WTC11 (cell line): Measurements from ENCODE around the gene CDC6. TPM values are rescaled to one million over a fixed set of nuclear protein-coding genes. Genes with fewer than 3 reads are reported as not detected.
A peak's percentile ranks its signal among the peaks of the same experiment; 100 is the strongest.

ENCODE experiments used
- ATAC-seq: fragments of 200-7000 bp; cut with Tn5 transposase; 2 replicates; pipeline ENCODE4 v1.10.0; 2021; ENCODE audit warnings: mild to moderate bottlenecking, moderate library complexity
- CTCF ChIA-PET: fragments of 300-600 bp; sonication (Branson Sonifier 250); formaldehyde crosslinking; loops from one replicate; lab custom pipeline; 2021; ENCODE audit warnings: antibody characterized with exemption; lab: Charles Lee
- POLR2A ChIA-PET: fragments of 350-600 bp; sonication (Branson Sonifier 250); formaldehyde crosslinking; loops from one replicate; lab custom pipeline; 2021; ENCODE audit warnings: antibody characterized with exemption; lab: Charles Lee
- DNase-seq: peaks from one replicate; pipeline ENCODE4 v3.0.0; 2021; ENCODE audit warnings: low spot score
- H3K27ac Mint-ChIP-seq: 2 replicates; pipeline ENCODE4 v1.8.0; 2021; ENCODE audit warnings: mixed read lengths
- H3K27me3 Mint-ChIP-seq: 2 replicates; pipeline ENCODE4 v1.8.0; 2021; ENCODE audit warnings: low read depth, mild to moderate bottlenecking, moderate library complexity, mixed read lengths
- H3K36me3 Mint-ChIP-seq: 2 replicates; pipeline ENCODE4 v1.8.0; 2021; ENCODE audit warnings: mixed read lengths
- H3K4me1 Mint-ChIP-seq: 2 replicates; pipeline ENCODE4 v1.8.0; 2022; ENCODE audit warnings: mixed read lengths
- H3K4me3 Mint-ChIP-seq: 2 replicates; pipeline ENCODE4 v1.8.0; 2021; ENCODE audit warnings: mild to moderate bottlenecking, moderate library complexity, mixed read lengths
- H3K9me3 Mint-ChIP-seq: 2 replicates; pipeline ENCODE4 v1.8.0; 2021; ENCODE audit warnings: mixed read lengths
- CREM ChIP-seq: sonication (generic); formaldehyde crosslinking; IDR thresholded peaks from 2 replicates; pipeline ENCODE4 v1.8.1; 2022; ENCODE audit warnings: mild to moderate bottlenecking, missing genetic modification reagents, moderate library complexity
- ELF4 ChIP-seq: sonication (generic); formaldehyde crosslinking; IDR thresholded peaks from 2 replicates; pipeline ENCODE4 v1.8.1; 2022; ENCODE audit warnings: low read depth, mild to moderate bottlenecking, moderate library complexity, missing genetic modification reagents
- ETV6 ChIP-seq: sonication (generic); formaldehyde crosslinking; IDR thresholded peaks from 2 replicates; pipeline ENCODE4 v1.8.1; 2022; ENCODE audit warnings: mild to moderate bottlenecking, missing genetic modification reagents
- GABPB1 ChIP-seq: sonication (generic); formaldehyde crosslinking; IDR thresholded peaks from 2 replicates; pipeline ENCODE4 v1.8.1; 2023; ENCODE audit warnings: mild to moderate bottlenecking, missing genetic modification reagents
- GRHL2 ChIP-seq: fragments of 250-450 bp; sonication (Bioruptor Pico); IDR thresholded peaks from 2 replicates; pipeline ENCODE4 v1.8.0; 2022; ENCODE audit warnings: mild to moderate bottlenecking, moderate library complexity; ENCODE audit not compliant: insufficient replicate concordance, severe bottlenecking
- JAZF1 ChIP-seq: fragments of 250-450 bp; sonication (Bioruptor Pico); IDR thresholded peaks from 2 replicates; pipeline ENCODE4 v1.9.0; 2021; ENCODE audit warnings: moderate library complexity, mild to moderate bottlenecking, inconsistent platforms
- JUN ChIP-seq: sonication (generic); formaldehyde crosslinking; IDR thresholded peaks from 2 replicates; pipeline ENCODE4 v1.8.0; 2023; ENCODE audit warnings: mild to moderate bottlenecking, missing genetic modification reagents
- NR1H2 ChIP-seq: sonication (generic); formaldehyde crosslinking; IDR thresholded peaks from 2 replicates; pipeline ENCODE4 v1.9.0; 2021; ENCODE audit warnings: mild to moderate bottlenecking, moderate library complexity, missing genetic modification reagents
- NR2C2 ChIP-seq: sonication (generic); formaldehyde crosslinking; IDR thresholded peaks from 2 replicates; pipeline ENCODE4 v1.8.0; 2022; ENCODE audit warnings: mild to moderate bottlenecking, missing genetic modification reagents
- PRRX2 ChIP-seq: fragments of 250-450 bp; sonication (Bioruptor Pico); IDR thresholded peaks from 2 replicates; pipeline ENCODE4 v1.8.0; 2021; ENCODE audit warnings: mild to moderate bottlenecking
- SMAD3 ChIP-seq: sonication (generic); formaldehyde crosslinking; IDR thresholded peaks from 2 replicates; pipeline ENCODE4 v1.8.0; 2022; ENCODE audit warnings: missing genetic modification reagents, mild to moderate bottlenecking, borderline replicate concordance
- TEAD4 ChIP-seq: sonication (generic); formaldehyde crosslinking; IDR thresholded peaks from 2 replicates; pipeline ENCODE4 v1.8.0; 2022; ENCODE audit warnings: mild to moderate bottlenecking, missing genetic modification reagents
- ZBTB21 ChIP-seq: sonication (generic); formaldehyde crosslinking; IDR thresholded peaks from 2 replicates; pipeline ENCODE4 v1.8.1; 2023; ENCODE audit warnings: mild to moderate bottlenecking, missing genetic modification reagents, borderline replicate concordance
- ZNF121 ChIP-seq: sonication (generic); formaldehyde crosslinking; IDR thresholded peaks from 2 replicates; pipeline ENCODE4 v1.8.0; 2023; ENCODE audit warnings: missing genetic modification reagents
- ZNF138 ChIP-seq: sonication (generic); formaldehyde crosslinking; conservative IDR thresholded peaks from 2 replicates; pipeline ENCODE4 v1.8.1; 2022; ENCODE audit warnings: mild to moderate bottlenecking, moderate library complexity, missing genetic modification reagents
- ZNF317 ChIP-seq: sonication (generic); formaldehyde crosslinking; IDR thresholded peaks from 2 replicates; pipeline ENCODE4 v1.8.1; 2023; ENCODE audit warnings: low read depth, mild to moderate bottlenecking, moderate library complexity, missing genetic modification reagents, borderline replicate concordance
- ZNF423 ChIP-seq: fragments of 250-450 bp; sonication (Bioruptor Pico); IDR thresholded peaks from 2 replicates; pipeline ENCODE4 v2.1.2; 2022; ENCODE audit warnings: mild to moderate bottlenecking, moderate library complexity
- total RNA-seq: library from RNA; stranded (reverse); gene quantifications from 3 replicates; pipeline ENCODE4 v1.2.3, GENCODE V29; 2021
- TF ChIP-seq, protein P1 (sequence below): sonication (generic); formaldehyde crosslinking; IDR thresholded peaks from 2 replicates; pipeline ENCODE4 v1.8.1; 2022; ENCODE audit warnings: mild to moderate bottlenecking, missing genetic modification reagents, moderate library complexity, borderline replicate concordance
- TF ChIP-seq, protein P2 (sequence below): fragments of 250-450 bp; sonication (Bioruptor Pico); IDR thresholded peaks from 2 replicates; pipeline ENCODE4 v2.1.2; 2022; ENCODE audit warnings: mild to moderate bottlenecking, moderate library complexity
- TF ChIP-seq, protein P3 (sequence below): sonication (generic); formaldehyde crosslinking; IDR thresholded peaks from 2 replicates; pipeline ENCODE4 v1.8.1; 2023; ENCODE audit warnings: mild to moderate bottlenecking, missing genetic modification reagents, moderate library complexity
- TF ChIP-seq, protein P4 (sequence below): fragments of 250-450 bp; sonication (Bioruptor Pico); IDR thresholded peaks from 2 replicates; pipeline ENCODE4 v1.9.0; 2021; ENCODE audit warnings: mild to moderate bottlenecking
- TF ChIP-seq, protein P5 (sequence below): sonication (generic); formaldehyde crosslinking; IDR thresholded peaks from 2 replicates; pipeline ENCODE4 v1.8.0; 2022; ENCODE audit warnings: mild to moderate bottlenecking, missing genetic modification reagents
- TF ChIP-seq, protein P6 (sequence below): sonication (generic); formaldehyde crosslinking; IDR thresholded peaks from 2 replicates; pipeline ENCODE4 v1.8.0; 2022; ENCODE audit warnings: mild to moderate bottlenecking, missing genetic modification reagents
- TF ChIP-seq, protein P7 (sequence below): sonication (generic); formaldehyde crosslinking; IDR thresholded peaks from 2 replicates; pipeline ENCODE4 v1.8.1; 2022; ENCODE audit warnings: low read depth, missing genetic modification reagents, borderline replicate concordance
- TF ChIP-seq, protein P8 (sequence below): sonication (generic); formaldehyde crosslinking; conservative IDR thresholded peaks from 2 replicates; pipeline ENCODE4 v1.8.1; 2022; ENCODE audit warnings: mild to moderate bottlenecking, missing genetic modification reagents

Gene CDC6
- total RNA-seq, 1 experiment from 2014 or later, result 125 TPM

DNA sequence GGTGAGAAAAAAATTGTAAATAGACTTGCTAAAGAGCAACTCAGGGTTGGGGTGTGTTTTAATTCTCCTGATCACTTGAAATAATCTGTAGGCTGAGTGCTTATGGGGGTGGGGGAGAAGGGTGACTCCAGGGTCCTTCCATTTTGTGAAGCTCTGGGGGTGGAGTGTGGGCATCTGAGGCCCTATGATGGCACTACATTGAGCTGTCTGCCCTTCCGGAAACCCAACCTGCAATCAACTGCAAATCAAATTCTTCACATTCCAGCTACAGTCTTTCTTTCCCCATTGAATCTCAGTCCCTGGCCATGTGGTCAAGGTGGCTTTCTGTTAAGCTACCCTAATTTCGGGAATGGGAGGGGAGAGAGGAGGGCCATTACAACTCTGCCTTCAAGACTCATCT, 6.0 kb upstream of the CDC6 start (continued):
- TF ChIP-seq JUN (CRISPR knock-in tag) (no peak), ELF4 (CRISPR knock-in tag) (no peak), ZNF423 (CRISPR knock-in tag) (no peak)
- TF ChIP-seq, protein P1, sequence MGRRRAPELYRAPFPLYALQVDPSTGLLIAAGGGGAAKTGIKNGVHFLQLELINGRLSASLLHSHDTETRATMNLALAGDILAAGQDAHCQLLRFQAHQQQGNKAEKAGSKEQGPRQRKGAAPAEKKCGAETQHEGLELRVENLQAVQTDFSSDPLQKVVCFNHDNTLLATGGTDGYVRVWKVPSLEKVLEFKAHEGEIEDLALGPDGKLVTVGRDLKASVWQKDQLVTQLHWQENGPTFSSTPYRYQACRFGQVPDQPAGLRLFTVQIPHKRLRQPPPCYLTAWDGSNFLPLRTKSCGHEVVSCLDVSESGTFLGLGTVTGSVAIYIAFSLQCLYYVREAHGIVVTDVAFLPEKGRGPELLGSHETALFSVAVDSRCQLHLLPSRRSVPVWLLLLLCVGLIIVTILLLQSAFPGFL (CRISPR knock-in tag), result no peak
- TF ChIP-seq, protein P2, sequence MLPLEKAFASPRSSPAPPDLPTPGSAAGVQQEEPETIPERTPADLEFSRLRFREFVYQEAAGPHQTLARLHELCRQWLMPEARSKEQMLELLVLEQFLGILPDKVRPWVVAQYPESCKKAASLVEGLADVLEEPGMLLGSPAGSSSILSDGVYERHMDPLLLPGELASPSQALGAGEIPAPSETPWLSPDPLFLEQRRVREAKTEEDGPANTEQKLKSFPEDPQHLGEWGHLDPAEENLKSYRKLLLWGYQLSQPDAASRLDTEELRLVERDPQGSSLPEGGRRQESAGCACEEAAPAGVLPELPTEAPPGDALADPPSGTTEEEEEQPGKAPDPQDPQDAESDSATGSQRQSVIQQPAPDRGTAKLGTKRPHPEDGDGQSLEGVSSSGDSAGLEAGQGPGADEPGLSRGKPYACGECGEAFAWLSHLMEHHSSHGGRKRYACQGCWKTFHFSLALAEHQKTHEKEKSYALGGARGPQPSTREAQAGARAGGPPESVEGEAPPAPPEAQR, result no peak
- TF ChIP-seq, protein P3, sequence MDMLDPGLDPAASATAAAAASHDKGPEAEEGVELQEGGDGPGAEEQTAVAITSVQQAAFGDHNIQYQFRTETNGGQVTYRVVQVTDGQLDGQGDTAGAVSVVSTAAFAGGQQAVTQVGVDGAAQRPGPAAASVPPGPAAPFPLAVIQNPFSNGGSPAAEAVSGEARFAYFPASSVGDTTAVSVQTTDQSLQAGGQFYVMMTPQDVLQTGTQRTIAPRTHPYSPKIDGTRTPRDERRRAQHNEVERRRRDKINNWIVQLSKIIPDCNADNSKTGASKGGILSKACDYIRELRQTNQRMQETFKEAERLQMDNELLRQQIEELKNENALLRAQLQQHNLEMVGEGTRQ (CRISPR knock-in tag), result no peak
- TF ChIP-seq, protein P4, sequence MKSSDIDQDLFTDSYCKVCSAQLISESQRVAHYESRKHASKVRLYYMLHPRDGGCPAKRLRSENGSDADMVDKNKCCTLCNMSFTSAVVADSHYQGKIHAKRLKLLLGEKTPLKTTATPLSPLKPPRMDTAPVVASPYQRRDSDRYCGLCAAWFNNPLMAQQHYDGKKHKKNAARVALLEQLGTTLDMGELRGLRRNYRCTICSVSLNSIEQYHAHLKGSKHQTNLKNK (CRISPR knock-in tag), result no peak
- TF ChIP-seq, protein P5, sequence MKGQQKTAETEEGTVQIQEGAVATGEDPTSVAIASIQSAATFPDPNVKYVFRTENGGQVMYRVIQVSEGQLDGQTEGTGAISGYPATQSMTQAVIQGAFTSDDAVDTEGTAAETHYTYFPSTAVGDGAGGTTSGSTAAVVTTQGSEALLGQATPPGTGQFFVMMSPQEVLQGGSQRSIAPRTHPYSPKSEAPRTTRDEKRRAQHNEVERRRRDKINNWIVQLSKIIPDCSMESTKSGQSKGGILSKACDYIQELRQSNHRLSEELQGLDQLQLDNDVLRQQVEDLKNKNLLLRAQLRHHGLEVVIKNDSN, result 0 out of 2 replicates have a peak, but pooled peaks have one; percentile 24

DNA sequence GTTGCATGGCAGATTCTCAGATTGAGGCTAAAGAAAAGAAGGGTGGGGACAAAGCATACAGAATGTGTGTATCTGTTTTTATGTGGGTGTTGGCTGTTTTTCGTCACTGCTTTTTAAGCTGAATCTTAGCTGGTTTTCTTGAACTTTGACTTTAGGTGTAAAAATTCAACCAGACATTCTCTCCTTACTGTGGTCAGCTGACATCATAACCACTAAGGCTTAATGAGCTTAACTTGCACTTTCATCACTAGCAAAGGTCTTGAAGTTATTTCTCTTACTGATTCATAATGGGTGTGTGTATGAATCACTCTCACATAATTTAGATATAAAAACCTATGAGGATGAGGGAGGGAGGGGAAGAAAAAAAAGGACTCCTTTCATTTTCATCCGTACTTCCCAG, 4.0 kb upstream of the CDC6 start:
- no peak overlapping the region for H3K4me3 Mint-ChIP-seq
- H3K36me3 Mint-ChIP-seq, result peaks cover 25% of the 10 kb centered on the region
- no peaks in the 10 kb centered on the region for H3K9me3 Mint-ChIP-seq
- ATAC-seq (no peak), DNase-seq (no peak)
- ChIA-PET CTCF (interaction anchor here (0.9 to 1.0 kb wide), 2 partner anchors 34 to 64 kb away, joined by 3 read pairs; partner anchors contain the start of gene WIPF2), POLR2A (interaction anchor here (0.6 kb wide), 1 partner anchor 1517 kb away, joined by 3 read pairs; no protein-coding TSS in a partner anchor)
- H3K4me1 Mint-ChIP-seq, result peaks cover 21% of the 10 kb centered on the region
- peak overlapping the region; percentile 41; the same call in 1 of the 2 replicates for H3K27ac Mint-ChIP-seq
- H3K27me3 Mint-ChIP-seq, result no peaks in the 10 kb centered on the region
- TF ChIP-seq NR2C2 (CRISPR knock-in tag), result no peak
- no peak for TF ChIP-seq ETV6 (CRISPR knock-in tag)
- no peak for TF ChIP-seq ZBTB21 (CRISPR knock-in tag)
- TF ChIP-seq, protein P6, sequence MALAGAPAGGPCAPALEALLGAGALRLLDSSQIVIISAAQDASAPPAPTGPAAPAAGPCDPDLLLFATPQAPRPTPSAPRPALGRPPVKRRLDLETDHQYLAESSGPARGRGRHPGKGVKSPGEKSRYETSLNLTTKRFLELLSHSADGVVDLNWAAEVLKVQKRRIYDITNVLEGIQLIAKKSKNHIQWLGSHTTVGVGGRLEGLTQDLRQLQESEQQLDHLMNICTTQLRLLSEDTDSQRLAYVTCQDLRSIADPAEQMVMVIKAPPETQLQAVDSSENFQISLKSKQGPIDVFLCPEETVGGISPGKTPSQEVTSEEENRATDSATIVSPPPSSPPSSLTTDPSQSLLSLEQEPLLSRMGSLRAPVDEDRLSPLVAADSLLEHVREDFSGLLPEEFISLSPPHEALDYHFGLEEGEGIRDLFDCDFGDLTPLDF, result no peak
- no peak for TF ChIP-seq SMAD3 (CRISPR knock-in tag)

DNA sequence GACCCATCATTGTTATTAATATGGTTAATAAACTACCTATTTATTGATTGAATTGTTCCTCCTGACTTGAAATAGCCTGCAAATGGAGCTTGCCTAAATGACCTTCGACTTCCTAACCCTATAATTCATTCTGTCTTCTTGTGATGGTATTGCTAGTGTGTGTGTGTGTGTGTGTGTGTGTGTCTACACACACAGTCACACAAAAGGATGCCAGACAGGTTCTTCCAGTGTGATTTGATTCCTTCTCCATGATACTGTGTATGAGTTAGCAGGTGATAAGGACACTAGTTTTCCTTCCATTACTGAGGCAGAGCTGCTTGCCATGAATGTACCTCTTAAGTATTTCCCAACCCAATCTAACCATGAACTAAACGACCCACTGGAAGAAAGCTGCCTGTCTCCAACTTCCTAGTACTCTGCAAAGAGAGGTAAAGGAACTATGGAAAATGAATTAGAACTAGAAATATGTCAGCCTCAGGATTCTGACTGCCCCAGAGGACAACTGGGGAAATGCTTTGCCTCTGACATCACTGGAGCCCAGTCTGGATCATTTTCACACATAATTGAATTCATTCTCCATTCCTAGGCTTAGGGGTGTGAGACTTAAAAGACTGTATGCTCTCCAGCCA, 3.5 kb upstream of the CDC6 start:
- peak overlapping the region; percentile 80 for H3K27ac Mint-ChIP-seq
- no peaks in the 10 kb centered on the region for H3K9me3 Mint-ChIP-seq
- peaks cover 25% of the 10 kb centered on the region for H3K4me1 Mint-ChIP-seq
- ChIA-PET CTCF (interaction anchor here (1.0 kb wide), 1 partner anchor 65 kb away, joined by 3 read pairs; the partner anchor contains the start of gene WIPF2), POLR2A (no interaction called here)
- H3K4me3 Mint-ChIP-seq, result no peak overlapping the region
- peaks cover 23% of the 10 kb centered on the region for H3K36me3 Mint-ChIP-seq
- H3K27me3 Mint-ChIP-seq, result no peaks in the 10 kb centered on the region
- ATAC-seq, result no peak
- DNase-seq, result no peak
- no peak for TF ChIP-seq ZNF138 (CRISPR knock-in tag)
- no peak for TF ChIP-seq CREM
- no peak for TF ChIP-seq JAZF1
- TF ChIP-seq GABPB1 (CRISPR knock-in tag), result no peak
- TF ChIP-seq ZNF121 (CRISPR knock-in tag), result no peak
- TF ChIP-seq, protein P7, sequence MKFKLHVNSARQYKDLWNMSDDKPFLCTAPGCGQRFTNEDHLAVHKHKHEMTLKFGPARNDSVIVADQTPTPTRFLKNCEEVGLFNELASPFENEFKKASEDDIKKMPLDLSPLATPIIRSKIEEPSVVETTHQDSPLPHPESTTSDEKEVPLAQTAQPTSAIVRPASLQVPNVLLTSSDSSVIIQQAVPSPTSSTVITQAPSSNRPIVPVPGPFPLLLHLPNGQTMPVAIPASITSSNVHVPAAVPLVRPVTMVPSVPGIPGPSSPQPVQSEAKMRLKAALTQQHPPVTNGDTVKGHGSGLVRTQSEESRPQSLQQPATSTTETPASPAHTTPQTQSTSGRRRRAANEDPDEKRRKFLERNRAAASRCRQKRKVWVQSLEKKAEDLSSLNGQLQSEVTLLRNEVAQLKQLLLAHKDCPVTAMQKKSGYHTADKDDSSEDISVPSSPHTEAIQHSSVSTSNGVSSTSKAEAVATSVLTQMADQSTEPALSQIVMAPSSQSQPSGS, result no peak
- TF ChIP-seq PRRX2, result no peak
- TF ChIP-seq NR2C2 (CRISPR knock-in tag), result no peak
- TF ChIP-seq, protein P8, sequence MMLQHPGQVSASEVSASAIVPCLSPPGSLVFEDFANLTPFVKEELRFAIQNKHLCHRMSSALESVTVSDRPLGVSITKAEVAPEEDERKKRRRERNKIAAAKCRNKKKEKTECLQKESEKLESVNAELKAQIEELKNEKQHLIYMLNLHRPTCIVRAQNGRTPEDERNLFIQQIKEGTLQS, result no peak
- no peak for TF ChIP-seq GRHL2 (CRISPR knock-in tag)
- TF ChIP-seq NR1H2, result no peak
- TF ChIP-seq ZNF317 (CRISPR knock-in tag), result no peak
- TF ChIP-seq TEAD4 (CRISPR knock-in tag), result no peak
